ENCODE measurements around the gene CNTNAP5.

DNA sequence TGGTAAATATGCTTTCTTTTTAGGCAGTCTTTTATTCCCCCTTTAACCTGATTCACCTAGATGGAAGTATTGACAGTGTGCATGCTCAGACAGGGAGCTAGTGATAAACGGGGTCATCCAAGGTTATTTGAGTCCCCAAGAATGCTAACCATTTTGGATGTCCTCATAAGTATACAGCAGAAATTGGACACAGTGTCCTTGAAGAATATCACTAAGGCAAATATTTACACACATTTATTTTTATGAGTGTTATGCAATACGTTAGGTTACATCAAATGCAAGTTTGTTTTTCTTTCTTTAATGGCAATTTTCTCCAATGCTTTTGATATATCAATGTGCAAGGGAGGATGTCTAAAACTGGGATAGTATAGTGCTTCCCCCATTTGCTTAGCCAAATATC lies 23.6 kb downstream of the CNTNAP5 start:
- TF ChIP-seq, protein P1, sequence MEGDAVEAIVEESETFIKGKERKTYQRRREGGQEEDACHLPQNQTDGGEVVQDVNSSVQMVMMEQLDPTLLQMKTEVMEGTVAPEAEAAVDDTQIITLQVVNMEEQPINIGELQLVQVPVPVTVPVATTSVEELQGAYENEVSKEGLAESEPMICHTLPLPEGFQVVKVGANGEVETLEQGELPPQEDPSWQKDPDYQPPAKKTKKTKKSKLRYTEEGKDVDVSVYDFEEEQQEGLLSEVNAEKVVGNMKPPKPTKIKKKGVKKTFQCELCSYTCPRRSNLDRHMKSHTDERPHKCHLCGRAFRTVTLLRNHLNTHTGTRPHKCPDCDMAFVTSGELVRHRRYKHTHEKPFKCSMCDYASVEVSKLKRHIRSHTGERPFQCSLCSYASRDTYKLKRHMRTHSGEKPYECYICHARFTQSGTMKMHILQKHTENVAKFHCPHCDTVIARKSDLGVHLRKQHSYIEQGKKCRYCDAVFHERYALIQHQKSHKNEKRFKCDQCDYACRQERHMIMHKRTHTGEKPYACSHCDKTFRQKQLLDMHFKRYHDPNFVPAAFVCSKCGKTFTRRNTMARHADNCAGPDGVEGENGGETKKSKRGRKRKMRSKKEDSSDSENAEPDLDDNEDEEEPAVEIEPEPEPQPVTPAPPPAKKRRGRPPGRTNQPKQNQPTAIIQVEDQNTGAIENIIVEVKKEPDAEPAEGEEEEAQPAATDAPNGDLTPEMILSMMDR (IDR thresholded peaks at IDR 0.05): no peak
- TF ChIP-seq POLR2A (IDR thresholded peaks at IDR 0.05): no peak
